WTC11 (cell line): Measurements from ENCODE around the gene SERPINF2. TPM values are rescaled to one million over a fixed set of nuclear protein-coding genes. Genes with fewer than 3 reads are reported as not detected.

Source experiments
- ATAC-seq: fragments of 200-7000 bp; cut with Tn5 transposase; 2 replicates; pipeline ENCODE4 v1.10.0; 2021; ENCODE audit warnings: mild to moderate bottlenecking, moderate library complexity
- CTCF ChIA-PET: fragments of 300-600 bp; sonication (Branson Sonifier 250); formaldehyde crosslinking; loops from one replicate; lab custom pipeline; 2021; ENCODE audit warnings: antibody characterized with exemption; lab: Charles Lee
- POLR2A ChIA-PET: fragments of 350-600 bp; sonication (Branson Sonifier 250); formaldehyde crosslinking; loops from one replicate; lab custom pipeline; 2021; ENCODE audit warnings: antibody characterized with exemption; lab: Charles Lee
- DNase-seq: peaks from one replicate; pipeline ENCODE4 v3.0.0; 2021; ENCODE audit warnings: low spot score
- H3K27ac Mint-ChIP-seq: 2 replicates; pipeline ENCODE4 v1.8.0; 2021; ENCODE audit warnings: mixed read lengths
- H3K27me3 Mint-ChIP-seq: 2 replicates; pipeline ENCODE4 v1.8.0; 2021; ENCODE audit warnings: low read depth, mild to moderate bottlenecking, moderate library complexity, mixed read lengths
- H3K36me3 Mint-ChIP-seq: 2 replicates; pipeline ENCODE4 v1.8.0; 2021; ENCODE audit warnings: mixed read lengths
- H3K4me1 Mint-ChIP-seq: 2 replicates; pipeline ENCODE4 v1.8.0; 2022; ENCODE audit warnings: mixed read lengths
- H3K4me3 Mint-ChIP-seq: 2 replicates; pipeline ENCODE4 v1.8.0; 2021; ENCODE audit warnings: mild to moderate bottlenecking, moderate library complexity, mixed read lengths
- H3K9me3 Mint-ChIP-seq: 2 replicates; pipeline ENCODE4 v1.8.0; 2021; ENCODE audit warnings: mixed read lengths
- E2F1 ChIP-seq: sonication (generic); formaldehyde crosslinking; IDR thresholded peaks from 2 replicates; pipeline ENCODE4 v1.8.0; 2022; ENCODE audit warnings: mild to moderate bottlenecking, missing genetic modification reagents
- ESRRA ChIP-seq: sonication (generic); formaldehyde crosslinking; IDR thresholded peaks from 2 replicates; pipeline ENCODE4 v1.8.1; 2022; ENCODE audit warnings: mild to moderate bottlenecking, missing genetic modification reagents, borderline replicate concordance
- ETV6 ChIP-seq: sonication (generic); formaldehyde crosslinking; IDR thresholded peaks from 2 replicates; pipeline ENCODE4 v1.8.1; 2022; ENCODE audit warnings: mild to moderate bottlenecking, missing genetic modification reagents
- KAT7 ChIP-seq: sonication (generic); formaldehyde crosslinking; IDR thresholded peaks from 2 replicates; pipeline ENCODE4 v1.8.1; 2023; ENCODE audit warnings: missing genetic modification reagents, mild to moderate bottlenecking, borderline replicate concordance
- NR1H2 ChIP-seq: sonication (generic); formaldehyde crosslinking; IDR thresholded peaks from 2 replicates; pipeline ENCODE4 v1.9.0; 2021; ENCODE audit warnings: mild to moderate bottlenecking, moderate library complexity, missing genetic modification reagents
- ZNF423 ChIP-seq: fragments of 250-450 bp; sonication (Bioruptor Pico); IDR thresholded peaks from 2 replicates; pipeline ENCODE4 v2.1.2; 2022; ENCODE audit warnings: mild to moderate bottlenecking, moderate library complexity
- ZNF532 ChIP-seq: fragments of 250-450 bp; sonication (Bioruptor Pico); IDR thresholded peaks from 2 replicates; pipeline ENCODE4 v1.9.0; 2021; ENCODE audit warnings: mild to moderate bottlenecking, borderline replicate concordance
- total RNA-seq: library from RNA; stranded (reverse); gene quantifications from 3 replicates; pipeline ENCODE4 v1.2.3, GENCODE V29; 2021
- TF ChIP-seq, protein P1 (sequence below): sonication (generic); formaldehyde crosslinking; IDR thresholded peaks from 2 replicates; pipeline ENCODE4 v1.8.0; 2022; ENCODE audit warnings: missing genetic modification reagents

SERPINF2 gene
- total RNA-seq, 1 experiment from 2014 or later: 1.6 TPM

DNA sequence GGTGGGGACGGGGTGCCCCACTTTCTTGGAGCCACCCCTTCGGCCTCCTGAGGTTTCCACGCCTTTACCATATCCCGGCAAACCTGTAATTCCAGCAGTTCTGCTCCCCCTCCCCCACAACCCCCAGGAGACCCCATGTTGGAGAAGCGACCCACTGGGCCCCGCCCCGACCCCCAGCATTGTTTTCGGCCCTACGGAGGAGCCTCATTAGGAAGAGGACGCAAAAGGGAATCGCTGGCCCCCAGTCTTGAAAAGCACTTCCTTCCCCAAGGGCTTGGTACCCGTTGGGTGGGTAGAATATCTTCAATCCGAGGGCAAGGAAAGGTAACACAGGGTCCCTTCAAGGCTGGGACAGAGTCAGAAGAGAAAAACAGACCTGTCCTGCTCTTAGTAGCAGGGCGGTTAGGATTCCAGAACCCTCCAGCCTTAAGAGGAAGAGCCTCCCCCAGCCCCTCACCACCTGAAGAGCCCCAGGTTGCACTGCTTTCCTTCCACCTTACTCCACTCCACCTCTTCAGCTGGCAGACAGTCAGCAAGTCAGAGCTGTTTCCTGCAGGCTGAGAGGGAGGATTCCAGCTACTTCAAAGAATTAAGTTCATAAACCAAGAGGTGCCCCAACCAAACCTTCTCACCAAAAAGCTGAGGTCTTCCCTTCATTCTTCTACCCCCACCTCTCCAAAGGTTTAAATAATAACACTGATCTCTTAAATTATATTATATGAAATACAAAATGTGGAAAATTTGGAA lies 31.7 kb upstream of the SERPINF2 start:
- Mint-ChIP-seq H3K27me3 (peaks cover 12% of the 10 kb centered on the region), H3K4me3 (peak overlapping the region; percentile 82), H3K9me3 (no peaks in the 10 kb centered on the region), H3K36me3 (no peaks in the 10 kb centered on the region), H3K27ac (no peak overlapping the region), H3K4me1 (peaks cover 15% of the 10 kb centered on the region)
- TF ChIP-seq, protein P1, sequence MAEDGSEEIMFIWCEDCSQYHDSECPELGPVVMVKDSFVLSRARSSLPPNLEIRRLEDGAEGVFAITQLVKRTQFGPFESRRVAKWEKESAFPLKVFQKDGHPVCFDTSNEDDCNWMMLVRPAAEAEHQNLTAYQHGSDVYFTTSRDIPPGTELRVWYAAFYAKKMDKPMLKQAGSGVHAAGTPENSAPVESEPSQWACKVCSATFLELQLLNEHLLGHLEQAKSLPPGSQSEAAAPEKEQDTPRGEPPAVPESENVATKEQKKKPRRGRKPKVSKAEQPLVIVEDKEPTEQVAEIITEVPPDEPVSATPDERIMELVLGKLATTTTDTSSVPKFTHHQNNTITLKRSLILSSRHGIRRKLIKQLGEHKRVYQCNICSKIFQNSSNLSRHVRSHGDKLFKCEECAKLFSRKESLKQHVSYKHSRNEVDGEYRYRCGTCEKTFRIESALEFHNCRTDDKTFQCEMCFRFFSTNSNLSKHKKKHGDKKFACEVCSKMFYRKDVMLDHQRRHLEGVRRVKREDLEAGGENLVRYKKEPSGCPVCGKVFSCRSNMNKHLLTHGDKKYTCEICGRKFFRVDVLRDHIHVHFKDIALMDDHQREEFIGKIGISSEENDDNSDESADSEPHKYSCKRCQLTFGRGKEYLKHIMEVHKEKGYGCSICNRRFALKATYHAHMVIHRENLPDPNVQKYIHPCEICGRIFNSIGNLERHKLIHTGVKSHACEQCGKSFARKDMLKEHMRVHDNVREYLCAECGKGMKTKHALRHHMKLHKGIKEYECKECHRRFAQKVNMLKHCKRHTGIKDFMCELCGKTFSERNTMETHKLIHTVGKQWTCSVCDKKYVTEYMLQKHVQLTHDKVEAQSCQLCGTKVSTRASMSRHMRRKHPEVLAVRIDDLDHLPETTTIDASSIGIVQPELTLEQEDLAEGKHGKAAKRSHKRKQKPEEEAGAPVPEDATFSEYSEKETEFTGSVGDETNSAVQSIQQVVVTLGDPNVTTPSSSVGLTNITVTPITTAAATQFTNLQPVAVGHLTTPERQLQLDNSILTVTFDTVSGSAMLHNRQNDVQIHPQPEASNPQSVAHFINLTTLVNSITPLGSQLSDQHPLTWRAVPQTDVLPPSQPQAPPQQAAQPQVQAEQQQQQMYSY (CRISPR knock-in tag): peak; percentile 57; the same call in 1 of the 2 replicates
- TF ChIP-seq E2F1 (CRISPR knock-in tag): no peak
- POLR2A ChIA-PET: no interaction called here
- DNase-seq (peak; percentile 45), ATAC-seq (no peak)
- CTCF ChIA-PET: interaction anchor here (0.8 to 1.8 kb wide), 3 partner anchors 10 to 42 kb away, joined by 3 to 9 read pairs (median 4); partner anchors contain the start of gene WDR81

DNA sequence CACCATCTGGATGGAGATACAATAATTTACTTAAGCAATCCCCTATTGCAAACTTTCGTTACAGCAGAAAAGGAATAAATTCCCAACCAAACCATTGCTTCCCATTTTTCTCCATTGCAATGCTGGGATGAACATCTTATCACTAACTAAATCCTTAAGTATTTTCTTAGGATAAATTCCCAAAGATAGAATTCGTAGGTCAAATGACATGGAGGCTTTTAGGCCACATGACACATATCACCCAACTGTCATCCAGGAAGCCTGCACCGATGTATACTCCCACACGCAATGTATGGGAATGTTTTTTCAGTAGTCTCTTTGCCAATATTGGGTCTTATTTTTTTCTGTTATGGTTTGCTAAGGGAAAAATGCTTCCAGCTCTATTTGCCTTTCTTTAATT lies 30.9 kb upstream of the SERPINF2 start:
- H3K4me1 Mint-ChIP-seq: peaks cover 15% of the 10 kb centered on the region
- no peak for DNase-seq
- no peaks in the 10 kb centered on the region for H3K36me3 Mint-ChIP-seq
- H3K4me3 Mint-ChIP-seq: peak overlapping the region; percentile 38; the same call in 1 of the 2 replicates
- no peaks in the 10 kb centered on the region for H3K9me3 Mint-ChIP-seq
- TF ChIP-seq ESRRA (CRISPR knock-in tag) (no peak), KAT7 (CRISPR knock-in tag) (no peak), ZNF532 (CRISPR knock-in tag) (no peak), ZNF423 (no peak), NR1H2 (no peak), ETV6 (no peak)
- TF ChIP-seq, protein P1 (CRISPR knock-in tag): no peak
- no peak overlapping the region for H3K27ac Mint-ChIP-seq
- ChIA-PET CTCF (interaction anchor here (1.3 to 1.8 kb wide), 2 partner anchors 10 to 43 kb away, joined by 4 to 9 read pairs; no protein-coding TSS in a partner anchor), POLR2A (no interaction called here)
- no peak for ATAC-seq
- peaks cover 12% of the 10 kb centered on the region for H3K27me3 Mint-ChIP-seq
